H1 (cell line): Measurements from ENCODE around the gene ZSCAN5A. TPM values are rescaled to one million over a fixed set of nuclear protein-coding genes. Genes with fewer than 3 reads are reported as not detected.

Source experiments
- SUZ12 ChIP-seq: fragments of 200-600 bp; sonication (generic); IDR thresholded peaks from 2 replicates; pipeline ENCODE4 v1.6.1; 2012; ENCODE audit warnings: mild to moderate bottlenecking, inconsistent platforms, low read length, moderate library complexity, mixed read lengths
- polyA plus RNA-seq, 7 experiments: library from polyadenylated mRNA; depleted of rRNA in 3 of 7; stranded (reverse) in 5 of 7; unstranded in 2 of 7; fragments of >200 nt in 5 of 7; fragments of 200-250 nt in 2 of 7; gene quantifications; 1 replicate in 5 of 7; 2 replicates in 1 of 7; 4 replicates in 1 of 7; pipeline versions ENCODE4 v1.2.1 to v1.2.3, GENCODE V29; 2011 to 2013; ENCODE audit warnings: missing spikeins in 2 of 7, mixed read lengths in 2 of 7
- total RNA-seq: library from RNA; stranded (reverse); fragmentation: NEBNext Ultra II Directional; extraction: Animal tissue kit (Norgen Biotek cat#: 25700); gene quantifications from 2 replicates; pipeline ENCODE4 v1.2.1, GENCODE V29; 2021

ZSCAN5A gene
- total and polyA plus RNA-seq, 2 of the 8 experiments (the other 6 are each of a cell fraction or from before 2014, with no cell fraction given) = 8.6 to 11.0 TPM

DNA sequence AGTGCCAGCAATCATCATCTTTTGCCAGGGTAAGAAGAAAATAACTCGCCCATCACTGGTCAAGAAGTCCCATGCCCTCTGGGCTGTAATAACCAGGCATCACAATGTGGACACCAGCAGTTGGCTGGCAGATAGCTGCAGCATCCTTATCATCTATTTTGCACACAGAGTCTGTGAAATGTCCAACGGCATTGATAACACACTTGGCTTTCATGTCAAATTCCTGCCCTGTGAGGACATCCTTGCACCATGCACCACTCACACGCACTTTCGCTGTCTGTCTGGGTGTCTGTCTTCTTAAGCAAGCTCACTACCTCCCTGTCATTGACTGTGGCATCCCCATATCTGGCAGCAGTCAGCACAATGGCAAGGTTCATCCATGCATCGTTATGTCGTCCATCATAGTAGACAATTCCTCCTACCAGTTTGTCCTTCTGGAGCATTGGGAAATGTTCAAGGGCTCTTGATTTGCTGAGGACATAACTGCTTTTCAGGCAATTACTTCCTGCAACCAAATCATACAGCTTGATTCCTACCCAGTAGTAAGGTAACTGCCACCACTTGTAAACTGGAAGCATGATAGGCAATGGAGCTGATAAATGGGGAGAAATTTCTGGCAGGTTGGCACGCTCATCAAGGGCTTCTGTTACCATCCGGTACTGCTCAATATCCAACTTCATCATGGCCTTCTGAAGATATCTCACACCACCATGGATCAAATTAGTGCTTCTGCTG is 6.8 kb upstream of the ZSCAN5A start (continued):
- TF ChIP-seq SUZ12 = no peak
